Breast epithelium (tissue), 3 donors: ENCODE data around the gene CDK11B.
"Not testable (repeated sequence)": the region's sequence is repeated elsewhere in the genome, so short reads cannot be mapped to it uniquely, and the experiment has no call there.

ENCODE experiments used
- POLR2A ChIP-seq: fragments of 450-650 bp; IDR thresholded peaks from one replicate; pipeline ENCODE4 v1.6.1; 2016; ENCODE audit warnings: antibody characterized with exemption, mild to moderate bottlenecking, moderate library complexity
- POLR2AphosphoS5 ChIP-seq, 3 donors: sonication (generic); formaldehyde crosslinking; IDR thresholded peaks; one replicate each; pipeline ENCODE4 v1.6.1; 2017; ENCODE audit warnings: antibody characterized with exemption in 3 of 3
- TF ChIP-seq, protein P1 (sequence below), 3 donors: fragments of 450-650 bp; IDR thresholded peaks; one replicate each; pipeline ENCODE4 v1.5.1; 2016 to 2017; ENCODE audit warnings: antibody characterized with exemption in 3 of 3, mild to moderate bottlenecking in 3 of 3, moderate library complexity in 3 of 3

DNA sequence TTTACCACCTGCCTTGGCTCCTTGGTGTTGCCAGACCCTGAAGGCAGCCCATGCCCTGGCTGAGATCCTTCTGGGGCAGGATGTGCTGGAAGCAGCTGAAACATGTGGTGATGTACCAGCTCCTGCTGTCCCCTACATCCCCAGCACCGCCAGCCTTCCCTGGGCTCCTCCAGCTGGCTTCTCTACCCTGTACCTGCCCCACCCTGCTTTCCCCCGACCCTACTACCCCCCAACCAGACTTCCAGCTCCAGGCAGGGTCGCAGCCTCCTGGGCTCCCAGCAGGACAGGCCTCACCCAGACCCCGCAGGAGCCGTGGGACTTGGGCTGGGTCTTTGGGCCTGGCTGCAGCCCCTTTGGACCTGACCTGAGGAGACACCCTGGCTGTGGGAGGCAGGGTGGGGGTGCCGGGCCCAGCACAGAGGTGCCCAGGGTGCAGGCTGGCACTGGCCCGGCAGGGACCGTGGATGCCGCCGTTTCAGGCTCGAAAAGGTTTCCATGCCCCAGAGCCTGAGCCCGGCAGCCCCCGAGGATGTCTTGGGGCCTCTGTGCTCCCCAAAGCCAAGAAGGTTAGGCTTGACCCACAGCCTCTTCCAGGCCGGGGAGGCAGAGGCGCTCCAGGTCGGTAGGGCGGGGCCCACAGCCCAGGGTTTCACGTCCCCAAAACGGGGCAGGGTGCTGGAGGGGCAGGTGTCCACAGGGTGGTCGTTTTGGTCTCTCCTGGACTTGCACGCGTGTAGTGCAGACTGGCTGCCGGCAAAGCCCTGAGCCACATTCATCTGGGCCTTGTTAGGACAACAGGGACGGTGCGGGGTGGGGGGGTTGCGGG lies 38.8 kb upstream of the CDK11B start:
- TF ChIP-seq, protein P1, sequence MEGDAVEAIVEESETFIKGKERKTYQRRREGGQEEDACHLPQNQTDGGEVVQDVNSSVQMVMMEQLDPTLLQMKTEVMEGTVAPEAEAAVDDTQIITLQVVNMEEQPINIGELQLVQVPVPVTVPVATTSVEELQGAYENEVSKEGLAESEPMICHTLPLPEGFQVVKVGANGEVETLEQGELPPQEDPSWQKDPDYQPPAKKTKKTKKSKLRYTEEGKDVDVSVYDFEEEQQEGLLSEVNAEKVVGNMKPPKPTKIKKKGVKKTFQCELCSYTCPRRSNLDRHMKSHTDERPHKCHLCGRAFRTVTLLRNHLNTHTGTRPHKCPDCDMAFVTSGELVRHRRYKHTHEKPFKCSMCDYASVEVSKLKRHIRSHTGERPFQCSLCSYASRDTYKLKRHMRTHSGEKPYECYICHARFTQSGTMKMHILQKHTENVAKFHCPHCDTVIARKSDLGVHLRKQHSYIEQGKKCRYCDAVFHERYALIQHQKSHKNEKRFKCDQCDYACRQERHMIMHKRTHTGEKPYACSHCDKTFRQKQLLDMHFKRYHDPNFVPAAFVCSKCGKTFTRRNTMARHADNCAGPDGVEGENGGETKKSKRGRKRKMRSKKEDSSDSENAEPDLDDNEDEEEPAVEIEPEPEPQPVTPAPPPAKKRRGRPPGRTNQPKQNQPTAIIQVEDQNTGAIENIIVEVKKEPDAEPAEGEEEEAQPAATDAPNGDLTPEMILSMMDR (IDR thresholded peaks at IDR 0.05), result not testable (repeated sequence)
- TF ChIP-seq POLR2A; POLR2AphosphoS5 (IDR thresholded peaks at IDR 0.05): not testable (repeated sequence)
